Femur (tissue), 1 donor: ENCODE data around the gene TIAM1.

Experiments used
- DNase-seq: peaks from one replicate; pipeline ENCODE4 v3.0.0-alpha.2; 2017

Gene TIAM1, protein sequence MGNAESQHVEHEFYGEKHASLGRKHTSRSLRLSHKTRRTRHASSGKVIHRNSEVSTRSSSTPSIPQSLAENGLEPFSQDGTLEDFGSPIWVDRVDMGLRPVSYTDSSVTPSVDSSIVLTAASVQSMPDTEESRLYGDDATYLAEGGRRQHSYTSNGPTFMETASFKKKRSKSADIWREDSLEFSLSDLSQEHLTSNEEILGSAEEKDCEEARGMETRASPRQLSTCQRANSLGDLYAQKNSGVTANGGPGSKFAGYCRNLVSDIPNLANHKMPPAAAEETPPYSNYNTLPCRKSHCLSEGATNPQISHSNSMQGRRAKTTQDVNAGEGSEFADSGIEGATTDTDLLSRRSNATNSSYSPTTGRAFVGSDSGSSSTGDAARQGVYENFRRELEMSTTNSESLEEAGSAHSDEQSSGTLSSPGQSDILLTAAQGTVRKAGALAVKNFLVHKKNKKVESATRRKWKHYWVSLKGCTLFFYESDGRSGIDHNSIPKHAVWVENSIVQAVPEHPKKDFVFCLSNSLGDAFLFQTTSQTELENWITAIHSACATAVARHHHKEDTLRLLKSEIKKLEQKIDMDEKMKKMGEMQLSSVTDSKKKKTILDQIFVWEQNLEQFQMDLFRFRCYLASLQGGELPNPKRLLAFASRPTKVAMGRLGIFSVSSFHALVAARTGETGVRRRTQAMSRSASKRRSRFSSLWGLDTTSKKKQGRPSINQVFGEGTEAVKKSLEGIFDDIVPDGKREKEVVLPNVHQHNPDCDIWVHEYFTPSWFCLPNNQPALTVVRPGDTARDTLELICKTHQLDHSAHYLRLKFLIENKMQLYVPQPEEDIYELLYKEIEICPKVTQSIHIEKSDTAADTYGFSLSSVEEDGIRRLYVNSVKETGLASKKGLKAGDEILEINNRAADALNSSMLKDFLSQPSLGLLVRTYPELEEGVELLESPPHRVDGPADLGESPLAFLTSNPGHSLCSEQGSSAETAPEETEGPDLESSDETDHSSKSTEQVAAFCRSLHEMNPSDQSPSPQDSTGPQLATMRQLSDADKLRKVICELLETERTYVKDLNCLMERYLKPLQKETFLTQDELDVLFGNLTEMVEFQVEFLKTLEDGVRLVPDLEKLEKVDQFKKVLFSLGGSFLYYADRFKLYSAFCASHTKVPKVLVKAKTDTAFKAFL (N-terminal part only)

GRCh38 chr21:31343680-31344480, at the start of gene TIAM1:
TIAM1 (minus strand) TSS chr21:31344261; CDS start chr21:31266972, 77,289 bp downstream.
- peak; percentile 85 for DNase-seq

GRCh38 chr21:31387560-31388186, 43.6 kb upstream of the TIAM1 start:
- DNase-seq, result no peak

GRCh38 chr21:31386006-31386405, 41.9 kb upstream of the TIAM1 start:
- no peak for DNase-seq

DNA sequence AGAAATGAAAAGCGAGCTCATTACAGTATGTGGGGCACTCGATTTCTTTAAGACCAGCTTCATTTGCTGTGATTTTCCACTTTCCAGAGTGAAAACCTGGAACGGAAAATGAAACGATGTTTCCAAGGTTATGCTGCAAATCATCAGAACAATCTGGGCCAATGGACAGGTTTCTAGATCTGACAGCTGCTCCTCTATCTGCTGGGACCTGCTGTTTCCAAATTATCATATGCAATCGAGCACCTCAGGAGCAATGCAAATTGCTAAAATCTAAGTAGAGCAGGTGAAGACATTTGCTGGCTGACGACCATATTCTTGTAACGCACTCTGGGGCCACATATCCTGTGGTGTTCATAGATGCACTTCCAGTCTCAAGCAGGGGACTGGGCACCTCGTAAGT, 39.7 kb upstream of the TIAM1 start:
- DNase-seq, result no peak

GRCh38 chr21:31382060-31382459, 38.0 kb upstream of the TIAM1 start:
- no peak for DNase-seq

DNA sequence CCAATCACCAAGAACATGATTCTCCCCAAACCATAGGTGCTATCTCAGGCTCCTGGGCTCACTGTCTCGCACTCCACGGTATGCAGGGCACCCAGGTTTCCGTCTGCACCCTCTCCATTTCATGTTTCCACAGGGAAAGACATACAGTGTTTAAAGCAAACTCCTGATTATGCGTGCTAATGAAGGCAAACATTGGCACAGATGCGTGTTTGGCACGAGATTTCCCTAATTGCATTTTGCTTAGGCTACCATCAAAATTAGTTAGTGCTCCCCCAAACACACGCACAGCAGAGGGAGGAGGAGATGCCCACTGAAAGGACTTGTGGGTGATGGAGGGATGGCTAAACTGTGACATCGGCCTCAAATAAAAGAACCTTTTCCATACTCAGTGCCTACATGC, 32.2 kb upstream of the TIAM1 start:
- DNase-seq, result no peak

DNA sequence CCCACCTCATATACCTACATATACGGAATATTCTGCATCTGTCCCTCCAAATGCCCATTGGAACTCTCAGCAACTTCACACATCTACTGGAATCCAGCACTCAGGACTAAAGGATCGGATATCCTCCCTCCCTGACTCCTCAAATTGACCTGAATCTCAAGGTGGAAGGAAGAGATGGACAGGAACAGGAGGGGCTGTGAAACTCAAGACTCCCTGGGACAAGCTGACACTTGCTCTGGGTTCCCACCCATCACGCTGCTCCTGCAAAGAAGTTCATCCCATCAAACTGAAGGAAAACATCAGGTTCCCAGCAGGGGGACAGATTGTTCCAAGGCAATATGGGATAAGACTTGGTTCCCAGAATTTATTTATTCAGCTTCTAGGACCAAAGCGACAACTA, 30.3 kb upstream of the TIAM1 start:
- no peak for DNase-seq

DNA sequence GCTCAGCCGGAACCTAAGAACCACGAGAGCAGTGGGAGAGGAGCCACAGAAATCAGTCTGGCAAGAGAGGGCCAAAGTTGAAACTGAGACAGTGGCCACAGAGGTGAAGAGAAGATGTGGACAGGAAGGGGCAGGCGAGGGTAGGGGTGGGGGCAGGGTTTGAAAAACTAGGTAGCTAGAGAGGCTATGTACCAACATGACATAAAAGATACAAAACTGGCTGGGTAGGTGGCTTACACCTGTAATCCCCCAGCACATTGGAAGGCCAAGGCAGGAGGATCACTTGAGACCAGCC, 28.4 kb upstream of the TIAM1 start:
- no peak for DNase-seq

DNA sequence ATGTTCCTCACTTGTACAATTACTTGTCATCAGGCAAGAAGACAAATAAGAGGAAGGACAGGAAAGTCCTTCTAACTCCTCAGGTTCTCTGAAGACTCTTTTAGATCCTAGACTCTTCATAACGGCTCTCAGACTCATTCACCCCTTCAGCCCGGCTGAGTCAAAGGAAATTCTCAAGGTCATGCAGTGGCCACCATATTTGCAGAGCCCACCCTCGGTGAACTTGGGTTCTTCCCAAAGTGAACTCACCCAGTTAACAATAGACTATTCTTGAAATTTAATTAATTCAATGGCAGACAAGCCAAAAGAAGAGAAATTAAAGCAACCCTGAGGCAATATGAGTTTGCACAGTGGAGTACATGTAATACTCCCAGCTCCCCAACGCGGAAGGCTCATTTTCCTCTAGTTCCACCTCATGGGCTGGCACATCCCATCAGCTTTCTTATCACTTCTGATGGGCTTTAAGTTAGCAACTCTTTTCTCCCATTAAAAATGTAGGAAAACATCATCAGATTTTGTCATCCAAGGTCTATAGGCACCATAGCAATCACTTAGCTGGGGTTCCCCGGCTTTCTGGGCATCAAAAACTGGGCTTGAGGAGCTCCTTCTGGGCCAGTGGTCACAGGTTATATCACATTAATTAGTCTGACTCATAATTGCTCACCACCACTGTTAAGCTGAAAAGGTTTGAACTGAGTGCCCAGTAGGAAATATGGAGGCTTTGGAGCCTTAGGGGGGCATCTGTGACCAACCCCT, 27.8 kb upstream of the TIAM1 start:
- DNase-seq, result no peak

GRCh38 chr21:31370893-31371544, 27.0 kb upstream of the TIAM1 start:
- DNase-seq, result peak; percentile 72

GRCh38 chr21:31370281-31370892, 26.3 kb upstream of the TIAM1 start:
- DNase-seq, result no peak

DNA sequence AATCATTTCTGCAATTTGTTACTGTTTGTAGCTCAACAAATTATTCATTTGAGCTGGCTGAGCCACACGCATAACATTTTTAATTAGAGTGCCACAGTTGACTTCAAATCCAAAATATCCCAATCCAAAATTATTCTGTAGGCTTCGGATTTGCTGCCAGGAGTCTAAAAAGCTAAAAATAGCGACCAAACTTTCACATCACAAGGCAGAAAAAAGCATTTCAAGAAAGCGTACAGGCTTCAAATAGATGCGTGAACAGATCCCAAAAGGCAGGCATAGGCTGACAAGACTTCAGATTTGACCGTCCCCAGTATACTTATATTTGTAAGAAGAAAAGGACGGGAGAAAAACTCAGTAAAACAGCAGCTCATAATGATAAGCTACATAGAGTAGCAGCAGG, 24.3 kb upstream of the TIAM1 start:
- no peak for DNase-seq

GRCh38 chr21:31367801-31368200, 23.7 kb upstream of the TIAM1 start:
- DNase-seq, result no peak

DNA sequence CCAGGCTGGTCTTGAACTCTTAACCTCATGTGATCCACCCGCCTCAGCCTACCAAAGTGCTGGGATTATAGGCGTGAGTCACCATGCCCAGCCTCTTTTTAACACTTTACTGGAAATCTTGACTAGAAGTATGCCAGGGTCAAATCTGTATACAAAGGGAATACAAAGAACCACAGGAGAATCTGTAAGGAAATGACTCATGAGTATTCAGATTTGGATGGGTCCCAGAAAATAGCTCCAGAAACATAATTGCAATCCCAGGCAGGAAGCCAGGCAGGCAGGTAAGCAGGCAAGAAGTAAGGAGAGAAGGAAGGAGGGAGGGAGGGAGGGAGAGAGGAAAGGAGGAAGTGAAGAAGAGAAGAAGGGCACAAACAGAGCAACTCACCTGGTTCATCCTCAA, 22.8 kb upstream of the TIAM1 start:
- DNase-seq, result no peak

GRCh38 chr21:31364253-31364945, 20.3 kb upstream of the TIAM1 start:
- no peak for DNase-seq

GRCh38 chr21:31363720-31364119, 19.7 kb upstream of the TIAM1 start:
- no peak for DNase-seq

DNA sequence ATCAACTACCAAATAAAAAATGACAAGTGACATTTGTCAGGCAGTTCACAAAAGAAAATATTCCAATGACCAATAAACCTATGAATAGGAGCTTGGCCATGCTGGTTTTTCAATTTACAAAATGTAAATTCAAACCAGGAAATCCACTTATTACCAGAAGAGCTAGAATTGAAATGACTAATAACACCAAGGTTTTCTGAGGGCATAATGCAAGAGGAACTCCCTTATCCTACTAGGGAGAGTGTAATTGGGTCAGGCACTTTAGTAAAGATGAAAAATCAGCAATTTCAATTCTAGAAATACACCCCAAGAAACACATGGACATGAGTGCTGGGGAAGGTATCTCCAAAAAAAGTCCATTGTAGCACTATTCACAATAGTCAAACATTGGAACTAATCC, 16.7 kb upstream of the TIAM1 start:
- DNase-seq, result no peak

DNA sequence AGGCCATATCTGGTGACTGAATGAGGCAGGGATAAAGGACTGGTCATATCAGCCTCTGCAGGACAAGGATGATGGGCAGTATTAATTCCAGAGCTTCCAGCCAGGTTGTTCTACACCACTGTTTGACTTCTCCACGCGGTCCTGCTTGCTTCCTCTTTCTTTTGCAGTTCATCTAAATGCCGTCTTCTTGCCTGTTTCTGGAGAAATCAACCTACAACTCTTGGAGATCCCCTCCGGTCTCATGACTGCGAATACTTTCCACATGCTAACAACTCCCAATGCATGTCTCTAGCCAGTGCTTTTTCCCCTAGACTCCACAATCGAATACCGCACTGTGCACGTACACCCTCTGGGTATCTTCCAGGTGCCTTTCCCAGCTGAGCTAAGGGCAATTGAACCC, 14.1 kb upstream of the TIAM1 start:
- no peak for DNase-seq

DNA sequence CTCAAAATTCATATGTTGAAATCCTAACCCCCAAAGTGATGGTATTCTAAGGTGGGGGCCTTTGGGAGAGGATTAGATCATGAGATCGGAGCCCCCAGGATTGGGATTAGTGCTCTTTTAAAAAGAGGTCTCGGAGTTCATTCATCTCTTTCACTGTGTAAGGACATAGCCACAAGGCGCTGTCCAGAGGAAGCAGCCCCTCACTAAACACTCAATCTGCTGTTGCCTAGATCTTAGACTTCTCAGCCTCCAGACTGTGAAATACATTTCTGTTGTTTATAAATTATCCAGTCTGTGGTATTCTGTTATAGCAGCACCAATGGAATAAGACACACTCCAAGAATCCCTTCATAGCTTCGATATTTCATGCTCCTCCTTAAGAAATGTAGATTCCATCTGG, 12.4 kb upstream of the TIAM1 start:
- DNase-seq, result no peak
